Limb (tissue), 2 donors: ENCODE measurements around the gene ULK4.
"Not testable (repeated sequence)": the region's sequence is repeated elsewhere in the genome, so short reads cannot be mapped to it uniquely, and the experiment has no call there.

Experiments used
- DNase-seq, 2 donors: peaks; one replicate each; pipeline ENCODE4 v3.0.0-alpha.2; 2016; ENCODE audit errors: extremely low spot score in 2 of 2

The ULK4 gene

GRCh38 chr3:41961751-41962679, at the start of gene ULK4:
ULK4 (minus strand) TSS chr3:41962103; CDS start chr3:41954759, 7,344 bp downstream.
- peak; percentile 98 to 99 for DNase-seq

- DNase-seq, result peak in 1 of 2 donors; percentile 51
These were observed 48.6 kb upstream of the ULK4 start for GRCh38 chr3:42010530-42010929.

- DNase-seq, result no peak
These were observed 47.6 kb upstream of the ULK4 start for GRCh38 chr3:42009456-42009855.

DNA sequence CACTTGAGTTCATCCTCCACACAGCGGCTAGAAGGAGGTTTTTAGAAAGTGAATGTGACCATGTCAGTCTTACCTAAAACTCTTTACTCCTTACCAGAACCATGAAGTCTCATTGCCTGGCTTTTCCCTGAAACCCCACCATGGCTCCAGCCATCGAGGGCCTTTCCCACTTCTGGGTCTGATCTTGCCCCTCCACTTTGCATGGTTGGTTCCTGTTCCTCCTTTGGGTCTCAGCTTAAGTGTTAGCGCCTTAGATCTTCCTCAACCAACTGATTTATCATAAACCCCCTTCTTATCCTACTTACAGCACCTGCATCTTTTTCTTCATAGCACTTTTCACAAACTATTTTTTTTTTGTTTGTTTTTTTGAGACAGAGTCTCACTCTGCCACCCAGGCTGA, 45.9 kb upstream of the ULK4 start:
- DNase-seq, result no peak

DNA sequence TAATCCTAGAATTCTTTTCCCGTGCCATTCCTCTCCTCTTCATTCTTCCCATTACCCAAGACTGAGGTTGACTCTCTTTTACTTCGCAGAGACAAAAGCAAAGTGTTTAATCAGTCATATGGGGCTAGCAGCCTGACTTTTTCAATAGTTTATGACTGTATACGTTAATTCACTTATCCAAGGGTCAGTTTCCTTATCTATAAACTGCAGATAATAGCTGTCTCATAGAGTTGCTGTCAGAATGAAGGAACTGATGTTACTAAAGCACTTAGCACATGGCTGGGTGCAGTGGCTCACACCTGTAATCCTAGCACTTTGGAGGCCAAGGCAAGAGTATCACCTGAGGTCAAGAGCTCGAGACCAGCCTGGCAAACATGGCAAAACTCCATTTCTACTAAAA, 43.5 kb upstream of the ULK4 start:
- no peak for DNase-seq

GRCh38 chr3:42002790-42003189, 40.9 kb upstream of the ULK4 start:
- DNase-seq, result no peak

GRCh38 chr3:42001777-42002176, 39.9 kb upstream of the ULK4 start:
- DNase-seq, result no peak

DNA sequence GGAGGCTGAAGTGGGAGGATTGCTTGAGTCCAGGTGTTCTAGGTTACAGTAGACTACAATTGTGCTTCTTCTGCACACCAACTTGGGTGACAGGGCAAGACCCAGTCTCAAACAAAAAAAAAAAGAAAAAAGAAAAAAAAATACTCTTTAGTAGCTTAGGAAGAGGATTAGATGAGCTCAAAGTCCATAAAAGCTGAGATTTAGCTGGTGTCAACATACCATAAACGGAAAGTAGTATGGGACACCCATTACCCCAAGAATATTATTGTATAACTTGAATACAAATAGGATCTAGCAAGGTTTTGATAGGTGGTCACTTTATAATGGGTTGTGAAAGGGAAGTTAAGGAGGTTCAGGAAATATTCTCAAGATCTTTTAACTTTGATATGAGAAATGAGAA, 38.0 kb upstream of the ULK4 start:
- DNase-seq, result no peak

DNA sequence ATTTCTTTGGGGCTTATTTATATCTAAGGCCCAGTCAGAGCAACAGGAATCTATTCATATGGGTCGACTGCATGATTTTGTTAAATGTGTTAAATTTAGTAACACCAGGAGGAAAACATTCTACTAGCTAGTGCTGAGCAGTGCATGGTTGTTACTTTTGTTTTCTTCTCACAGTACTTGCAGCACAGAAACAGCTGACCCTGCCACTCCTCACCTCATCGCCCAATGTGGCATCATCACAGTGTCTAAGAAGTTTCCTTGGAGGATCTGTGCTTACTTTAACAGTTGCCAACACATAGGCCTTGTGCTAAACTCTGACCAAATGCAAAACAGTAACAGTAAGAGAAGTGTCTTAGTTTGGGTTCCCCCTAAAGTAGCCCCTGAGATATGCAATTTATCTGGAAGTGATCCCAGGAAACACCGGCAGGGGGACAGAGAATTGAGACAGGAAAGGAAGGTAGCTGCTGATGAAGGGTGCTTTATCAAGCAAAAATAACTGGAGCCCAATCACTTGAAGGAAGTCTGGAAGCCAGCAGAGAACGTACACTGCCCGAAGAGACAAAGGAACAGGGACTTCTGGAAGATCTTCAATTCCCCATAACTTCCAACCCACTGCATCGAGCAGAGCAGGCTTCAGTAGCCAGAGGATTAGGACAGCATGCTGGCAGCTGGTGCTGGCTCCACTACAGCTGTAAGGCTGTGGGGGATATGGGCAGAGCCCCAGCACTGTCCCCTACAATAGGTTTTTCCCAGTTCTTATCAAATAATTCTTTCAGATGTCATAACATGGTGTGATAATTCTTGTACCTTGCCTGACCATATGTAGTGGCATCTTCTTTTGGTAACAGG, 36.0 kb upstream of the ULK4 start:
- DNase-seq, result peak; percentile 46 to 57

- no peak for DNase-seq
These were observed 29.5 kb upstream of the ULK4 start for GRCh38 chr3:41991437-41991836.

GRCh38 chr3:41989518-41989917, 27.6 kb upstream of the ULK4 start:
- DNase-seq, result no peak

DNA sequence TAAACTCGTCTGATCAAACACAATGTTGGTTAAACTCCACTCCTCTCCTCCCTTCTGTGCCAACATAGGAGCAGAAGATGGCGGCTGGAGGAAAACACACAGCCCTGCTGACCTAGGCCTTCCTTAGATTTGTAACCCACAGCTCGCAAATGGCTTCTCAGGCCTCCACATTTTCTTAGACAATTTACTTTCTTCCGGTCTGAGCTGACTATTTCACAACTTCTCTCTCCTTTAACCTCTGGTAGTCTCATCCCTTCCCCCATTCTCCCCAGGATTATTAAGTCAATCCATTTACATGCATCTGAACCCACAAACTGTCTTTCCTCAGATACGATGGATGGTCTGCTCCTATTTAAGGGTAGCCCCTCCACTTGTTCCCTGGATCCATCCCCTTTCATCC, 25.7 kb upstream of the ULK4 start:
- DNase-seq, result no peak

DNA sequence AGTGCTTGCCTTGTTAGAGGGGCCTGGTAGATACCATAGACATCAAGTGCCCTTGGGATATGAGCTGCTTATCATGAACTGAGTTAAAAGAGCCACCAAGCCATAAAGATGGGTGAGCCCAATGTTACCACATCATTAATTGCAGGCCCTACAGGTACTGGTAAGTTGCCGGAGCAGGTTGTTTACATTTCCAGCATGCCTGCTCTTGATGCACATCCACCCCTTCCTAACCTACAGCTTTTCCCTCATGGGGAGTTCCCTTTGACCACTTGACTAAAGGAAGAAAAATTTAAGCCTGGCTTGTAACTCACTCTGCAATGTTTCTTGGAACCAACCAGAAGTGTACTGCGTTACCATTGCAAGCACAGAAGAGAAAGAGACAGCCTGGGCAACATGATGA, 24.7 kb upstream of the ULK4 start:
- DNase-seq, result no peak

DNA sequence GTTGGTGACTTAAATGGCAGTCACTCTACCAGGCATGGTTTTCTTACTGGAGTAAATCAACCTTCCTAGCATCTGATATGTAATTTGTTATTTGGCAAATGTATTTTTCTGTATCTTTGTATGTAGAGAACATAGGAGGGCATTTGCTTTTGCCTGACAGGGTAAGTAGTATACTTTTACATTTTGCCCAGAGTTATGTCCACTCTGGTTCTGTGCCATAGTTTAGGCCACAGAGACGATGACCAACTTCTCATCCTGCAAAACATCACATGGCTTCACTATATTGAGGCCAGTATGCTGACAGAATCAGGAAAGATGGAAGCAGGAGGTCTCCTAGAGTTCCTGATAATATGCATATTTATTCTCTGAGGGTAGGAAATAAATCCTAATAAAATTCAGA, 23.1 kb upstream of the ULK4 start:
- no peak for DNase-seq

DNA sequence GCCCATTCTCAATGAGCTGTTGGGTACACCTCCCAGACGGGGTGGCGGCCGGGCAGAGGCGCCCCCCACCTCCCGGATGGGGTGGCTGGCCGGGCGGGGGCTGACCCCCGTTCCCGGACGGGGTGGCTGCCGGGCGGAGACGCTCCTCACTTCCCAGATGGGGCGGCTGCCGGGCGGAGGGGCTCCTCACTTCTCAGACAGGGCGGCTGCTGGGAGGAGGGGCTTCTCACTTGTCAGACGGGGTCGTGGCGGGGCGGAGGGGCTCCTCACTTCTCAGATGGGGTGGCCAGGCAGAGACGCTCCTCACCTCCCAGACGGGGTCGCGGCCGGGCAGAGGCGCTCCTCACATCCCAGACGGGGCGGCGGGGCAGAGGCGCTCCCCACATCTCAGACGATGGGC, 21.2 kb upstream of the ULK4 start:
- not testable (repeated sequence) for DNase-seq

DNA sequence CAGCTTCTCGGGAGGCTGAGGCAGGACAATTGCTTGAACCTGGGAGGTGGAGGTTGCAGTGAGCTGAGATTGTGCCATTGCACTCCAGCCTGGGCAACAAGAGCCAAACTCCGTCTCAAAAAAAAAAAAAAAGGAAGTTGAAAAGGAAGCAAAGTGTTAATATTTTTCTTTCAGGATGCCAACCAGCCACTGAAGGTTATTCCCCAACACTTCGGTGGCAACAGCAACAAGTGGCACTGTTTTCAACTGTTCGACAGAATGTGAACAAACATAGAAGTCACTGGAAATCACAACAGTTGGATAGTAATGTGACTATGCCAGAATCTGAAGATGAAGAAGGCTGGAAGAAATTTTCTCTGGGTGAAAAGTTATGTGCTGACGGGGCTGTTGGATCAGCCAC, 15.5 kb upstream of the ULK4 start:
- DNase-seq, result not testable (repeated sequence)

DNA sequence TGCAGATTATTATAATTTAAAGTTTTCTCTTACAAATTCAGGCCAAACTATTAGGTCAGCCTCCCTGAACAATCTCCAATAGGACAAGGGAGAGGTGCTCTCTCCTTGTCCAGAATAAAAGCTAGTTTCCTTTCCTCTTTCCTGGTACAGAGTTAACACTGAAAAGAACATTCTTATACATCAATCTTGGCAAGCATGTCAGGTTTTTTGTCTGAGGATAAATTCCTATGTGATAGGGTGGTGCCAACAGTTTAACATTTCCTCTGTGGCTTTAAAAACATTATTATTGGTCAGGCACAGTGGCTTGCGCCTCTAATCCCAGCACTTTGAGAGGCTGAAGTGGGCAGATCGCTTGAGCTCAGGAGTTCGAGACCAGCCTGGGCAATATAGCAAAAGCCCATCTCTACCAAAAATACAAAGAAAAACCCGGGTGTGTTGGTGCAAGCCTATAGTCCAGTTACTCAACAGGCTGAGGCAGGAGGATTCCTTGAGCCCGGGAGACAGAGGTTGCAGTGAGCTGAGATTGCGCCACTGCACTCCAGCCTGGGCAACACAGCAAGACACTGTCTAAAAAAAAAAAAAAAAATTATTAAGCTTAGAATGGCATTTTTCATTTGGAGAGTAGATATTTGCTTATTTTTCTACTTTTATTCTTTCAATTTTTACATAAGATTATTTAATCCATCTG, 13.7 kb upstream of the ULK4 start:
- no peak for DNase-seq

- DNase-seq, result no peak
These were observed 12.3 kb upstream of the ULK4 start for GRCh38 chr3:41974223-41974622.

- no peak for DNase-seq
These were observed 10.9 kb upstream of the ULK4 start for GRCh38 chr3:41972802-41973201.

DNA sequence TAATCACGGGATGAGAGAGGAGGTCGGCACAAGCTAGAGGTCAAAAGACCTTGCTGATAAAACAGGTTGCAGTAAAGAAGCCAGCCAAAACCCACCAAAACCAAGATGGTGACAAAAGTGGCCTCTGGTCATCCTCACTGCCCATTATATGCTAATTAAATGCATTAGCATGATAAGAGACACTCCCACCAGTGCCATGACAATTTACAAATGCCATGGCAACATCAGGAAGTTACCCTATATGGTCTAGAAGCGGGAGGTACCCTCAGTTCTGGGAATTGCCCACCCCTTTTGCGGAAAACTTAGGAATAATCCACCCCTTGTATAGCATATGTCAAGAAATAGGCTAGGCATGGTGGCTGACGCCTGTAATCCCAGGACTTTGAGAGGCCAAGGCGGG, 4.3 kb upstream of the ULK4 start:
- no peak for DNase-seq

DNA sequence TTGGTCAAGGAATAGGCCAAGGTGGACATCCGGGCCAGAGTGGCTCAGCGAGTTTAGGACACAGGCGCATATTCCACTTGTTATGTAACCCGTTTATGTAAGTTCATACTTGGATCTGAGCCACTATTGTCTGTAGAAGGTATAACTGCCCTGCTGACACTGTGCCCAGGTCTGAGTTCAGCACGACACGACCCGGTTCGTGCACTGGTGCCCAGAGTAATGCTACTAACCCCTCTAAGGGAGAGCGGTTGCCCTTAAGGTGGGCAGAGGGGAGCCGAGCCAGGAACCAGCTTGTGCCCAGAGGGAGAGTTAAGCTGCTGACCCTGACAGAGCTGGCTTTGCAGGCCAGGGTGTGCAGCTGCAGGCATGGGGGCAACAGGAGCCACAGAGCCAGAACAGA, 1.9 kb upstream of the ULK4 start:
- DNase-seq, result no peak
